Hematopoietic multipotent progenitor cell treated with erythropoietin and hydrocortisone succinate and interleukin-3 and kit ligand, for 17 days (in vitro differentiated cells): ENCODE measurements around the gene BIVM.
A peak's percentile ranks its signal among the peaks of the same experiment; 100 is the strongest.

Source experiments
- DNase-seq: peaks from one replicate; pipeline ENCODE4 v3.0.0-alpha.2; 2015; ENCODE audit warnings: low spot score

Gene BIVM

GRCh38 chr13:102788683-102789082, 10.2 kb upstream of the BIVM start:
- no peak for DNase-seq

GRCh38 chr13:102792396-102792795, 6.5 kb upstream of the BIVM start:
- DNase-seq: no peak

- DNase-seq: no peak
Measured at GRCh38 chr13:102793611-102794355, 5.1 kb upstream of the BIVM start.

- DNase-seq: no peak
Measured at GRCh38 chr13:102799426-102800144, 666 bp downstream of the BIVM start.

GRCh38 chr13:102800145-102801041, 1.5 kb downstream of the BIVM start:
- peak; percentile 63 for DNase-seq

GRCh38 chr13:102805680-102806079, 6.8 kb downstream of the BIVM start:
- no peak for DNase-seq

- DNase-seq: no peak
Measured at GRCh38 chr13:102807699-102808098, 8.8 kb downstream of the BIVM start.

- DNase-seq: no peak
Measured at GRCh38 chr13:102812611-102813287, 13.8 kb downstream of the BIVM start.

GRCh38 chr13:102814025-102814607, 15.2 kb downstream of the BIVM start:
- DNase-seq: no peak

- DNase-seq: no peak
Measured at GRCh38 chr13:102814793-102815192, 15.9 kb downstream of the BIVM start.

- no peak for DNase-seq
Measured at GRCh38 chr13:102815788-102816187, 16.9 kb downstream of the BIVM start.

- DNase-seq: no peak
Measured at GRCh38 chr13:102816708-102817107, 17.8 kb downstream of the BIVM start.

- DNase-seq: no peak
Measured at GRCh38 chr13:102817241-102817640, 18.3 kb downstream of the BIVM start.

GRCh38 chr13:102817907-102818306, 19.0 kb downstream of the BIVM start:
- DNase-seq: no peak

GRCh38 chr13:102825400-102825799, 26.5 kb downstream of the BIVM start:
- DNase-seq: no peak

- no peak for DNase-seq
Measured at GRCh38 chr13:102825921-102826706, 27.2 kb downstream of the BIVM start.

GRCh38 chr13:102830646-102831045, 31.7 kb downstream of the BIVM start:
- no peak for DNase-seq

- no peak for DNase-seq
Measured at GRCh38 chr13:102836471-102836870, 37.6 kb downstream of the BIVM start.

- no peak for DNase-seq
Measured at GRCh38 chr13:102838273-102838672, 39.4 kb downstream of the BIVM start.

- DNase-seq: no peak
Measured at GRCh38 chr13:102838982-102839381, 40.1 kb downstream of the BIVM start.

GRCh38 chr13:102839462-102839861, 40.5 kb downstream of the BIVM start:
- no peak for DNase-seq
